ENCODE data around the gene NFIB. TPM values are rescaled to one million over a fixed set of nuclear protein-coding genes. Genes with fewer than 3 reads are reported as not detected.

The NFIB gene
- total RNA-seq, 1 donor from 2014 or later, result 9.4 TPM

DNA sequence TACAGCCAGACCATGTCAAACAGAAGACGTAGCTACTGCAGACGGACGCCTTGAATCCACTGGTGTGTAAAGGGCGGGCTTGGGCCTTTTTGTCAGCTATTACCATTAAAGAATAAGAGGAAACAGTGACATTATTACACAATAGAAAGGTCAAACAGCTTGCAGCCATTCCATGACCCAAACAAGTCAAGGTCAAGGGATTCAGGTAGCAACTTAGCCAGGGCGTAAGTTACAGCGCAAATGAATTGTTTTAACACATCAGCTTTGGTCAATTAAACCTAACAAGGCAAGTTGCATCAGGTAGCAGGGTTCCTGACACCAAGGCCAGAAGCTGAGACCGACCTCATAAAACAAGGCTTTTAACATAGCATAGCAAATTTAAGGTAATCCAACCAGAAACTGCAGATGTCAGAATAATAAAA lies 15.3 kb downstream of the NFIB start:
- Histone ChIP-seq H3K36me3 (ENCODE audit: insufficient read depth, low read length) (no peaks in the 10 kb centered on the region), H3K4me2 (ENCODE audit: low read length) (no peak overlapping the region), H3K4me3 (ENCODE audit: insufficient read depth, low read depth, low read length) (no peak overlapping the region), H3K9me3 (ENCODE audit: insufficient read depth, low read depth, low read length) (no peaks in the 10 kb centered on the region), H4K20me1 (ENCODE audit: insufficient read depth, low read length) (peaks cover 19% of the 10 kb centered on the region), H3K27me3 (ENCODE audit: insufficient read depth, low read length) (no peaks in the 10 kb centered on the region), H3K79me2 (ENCODE audit: insufficient read depth, low read length) (peaks cover 97% of the 10 kb centered on the region), H3K4me1 (ENCODE audit: insufficient read depth, low read length) (peaks cover 21% of the 10 kb centered on the region), H2AFZ (ENCODE audit: low read depth, low read length) (no peak overlapping the region), H3K27ac (ENCODE audit: low read depth, low read length) (no peak overlapping the region), H3K9ac (ENCODE audit: low read length) (no peak overlapping the region)
- FAIRE-seq (no peak), DNase-seq (ENCODE audit: low read depth) (no peak)
- Mint-ChIP-seq H3K36me3 (ENCODE audit: low read depth, unreplicated experiment) (no peaks in the 10 kb centered on the region), H3K4me1 (ENCODE audit: low read depth, unreplicated experiment) (peaks cover 7% of the 10 kb centered on the region), H3K27ac (ENCODE audit: unreplicated experiment) (no peak overlapping the region), H3K27me3 (ENCODE audit: low read depth, unreplicated experiment) (no peaks in the 10 kb centered on the region), H3K9me3 (ENCODE audit: unreplicated experiment) (no peaks in the 10 kb centered on the region), H3K4me3 (ENCODE audit: unreplicated experiment) (no peak overlapping the region)
- TF ChIP-seq, protein P1, sequence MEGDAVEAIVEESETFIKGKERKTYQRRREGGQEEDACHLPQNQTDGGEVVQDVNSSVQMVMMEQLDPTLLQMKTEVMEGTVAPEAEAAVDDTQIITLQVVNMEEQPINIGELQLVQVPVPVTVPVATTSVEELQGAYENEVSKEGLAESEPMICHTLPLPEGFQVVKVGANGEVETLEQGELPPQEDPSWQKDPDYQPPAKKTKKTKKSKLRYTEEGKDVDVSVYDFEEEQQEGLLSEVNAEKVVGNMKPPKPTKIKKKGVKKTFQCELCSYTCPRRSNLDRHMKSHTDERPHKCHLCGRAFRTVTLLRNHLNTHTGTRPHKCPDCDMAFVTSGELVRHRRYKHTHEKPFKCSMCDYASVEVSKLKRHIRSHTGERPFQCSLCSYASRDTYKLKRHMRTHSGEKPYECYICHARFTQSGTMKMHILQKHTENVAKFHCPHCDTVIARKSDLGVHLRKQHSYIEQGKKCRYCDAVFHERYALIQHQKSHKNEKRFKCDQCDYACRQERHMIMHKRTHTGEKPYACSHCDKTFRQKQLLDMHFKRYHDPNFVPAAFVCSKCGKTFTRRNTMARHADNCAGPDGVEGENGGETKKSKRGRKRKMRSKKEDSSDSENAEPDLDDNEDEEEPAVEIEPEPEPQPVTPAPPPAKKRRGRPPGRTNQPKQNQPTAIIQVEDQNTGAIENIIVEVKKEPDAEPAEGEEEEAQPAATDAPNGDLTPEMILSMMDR (IDR thresholded peaks at IDR 0.05; ENCODE audit: insufficient read depth, low read depth, low read length), result no peak

- Histone ChIP-seq H3K4me2 (ENCODE audit: low read length) (no peak overlapping the region), H3K36me3 (ENCODE audit: insufficient read depth, low read length) (no peaks in the 10 kb centered on the region), H3K27ac (ENCODE audit: low read depth, low read length) (no peak overlapping the region), H3K79me2 (ENCODE audit: insufficient read depth, low read length) (peaks cover 97% of the 10 kb centered on the region), H3K4me3 (ENCODE audit: insufficient read depth, low read depth, low read length) (no peak overlapping the region), H4K20me1 (ENCODE audit: insufficient read depth, low read length) (peaks cover 19% of the 10 kb centered on the region), H3K4me1 (ENCODE audit: insufficient read depth, low read length) (peaks cover 2% of the 10 kb centered on the region), H2AFZ (ENCODE audit: low read depth, low read length) (no peak overlapping the region), H3K9ac (ENCODE audit: low read length) (no peak overlapping the region), H3K9me3 (ENCODE audit: insufficient read depth, low read depth, low read length) (no peaks in the 10 kb centered on the region), H3K27me3 (ENCODE audit: insufficient read depth, low read length) (no peaks in the 10 kb centered on the region)
- Mint-ChIP-seq H3K4me3 (ENCODE audit: unreplicated experiment) (no peak overlapping the region), H3K9me3 (ENCODE audit: unreplicated experiment) (no peaks in the 10 kb centered on the region), H3K27me3 (ENCODE audit: low read depth, unreplicated experiment) (no peaks in the 10 kb centered on the region), H3K27ac (ENCODE audit: unreplicated experiment) (no peak overlapping the region), H3K36me3 (ENCODE audit: low read depth, unreplicated experiment) (no peaks in the 10 kb centered on the region), H3K4me1 (ENCODE audit: low read depth, unreplicated experiment) (no peaks in the 10 kb centered on the region)
- FAIRE-seq (no peak), DNase-seq (ENCODE audit: low read depth) (no peak)
- no peak for TF ChIP-seq EZH2 (IDR thresholded peaks at IDR 0.05; ENCODE audit: insufficient read depth, low read length)
- TF ChIP-seq, protein P1 (IDR thresholded peaks at IDR 0.05; ENCODE audit: insufficient read depth, low read depth, low read length), result no peak
These were observed 17.3 kb downstream of the NFIB start for GRCh38 chr9:14296495-14297113.

- Histone ChIP-seq H3K9ac (ENCODE audit: low read length) (no peak overlapping the region), H3K79me2 (ENCODE audit: insufficient read depth, low read length) (peaks cover 98% of the 10 kb centered on the region), H3K4me1 (ENCODE audit: insufficient read depth, low read length) (no peaks in the 10 kb centered on the region), H3K9me3 (ENCODE audit: insufficient read depth, low read depth, low read length) (no peaks in the 10 kb centered on the region), H3K4me2 (ENCODE audit: low read length) (no peak overlapping the region), H4K20me1 (ENCODE audit: insufficient read depth, low read length) (peaks cover 13% of the 10 kb centered on the region), H3K27me3 (ENCODE audit: insufficient read depth, low read length) (no peaks in the 10 kb centered on the region), H3K36me3 (ENCODE audit: insufficient read depth, low read length) (no peaks in the 10 kb centered on the region), H3K4me3 (ENCODE audit: insufficient read depth, low read depth, low read length) (no peak overlapping the region), H3K27ac (ENCODE audit: low read depth, low read length) (no peak overlapping the region), H2AFZ (ENCODE audit: low read depth, low read length) (no peak overlapping the region)
- H3K4me1 Mint-ChIP-seq (ENCODE audit: low read depth, unreplicated experiment), result no peaks in the 10 kb centered on the region
- no peaks in the 10 kb centered on the region for H3K27me3 Mint-ChIP-seq (ENCODE audit: low read depth, unreplicated experiment)
- H3K36me3 Mint-ChIP-seq (ENCODE audit: low read depth, unreplicated experiment), result no peaks in the 10 kb centered on the region
- DNase-seq (ENCODE audit: low read depth) (no peak), FAIRE-seq (no peak)
- TF ChIP-seq, protein P1 (IDR thresholded peaks at IDR 0.05; ENCODE audit: insufficient read depth, low read depth, low read length), result no peak
- no peak for TF ChIP-seq EZH2 (IDR thresholded peaks at IDR 0.05; ENCODE audit: insufficient read depth, low read length)
- no peak overlapping the region for H3K27ac Mint-ChIP-seq (ENCODE audit: unreplicated experiment)
- H3K4me3 Mint-ChIP-seq (ENCODE audit: unreplicated experiment), result no peak overlapping the region
- no peaks in the 10 kb centered on the region for H3K9me3 Mint-ChIP-seq (ENCODE audit: unreplicated experiment)
These were observed 19.3 kb downstream of the NFIB start for GRCh38 chr9:14294659-14295058.
